ENCODE data around the gene ALKBH3. TPM values are rescaled to one million over a fixed set of nuclear protein-coding genes. Genes with fewer than 3 reads are reported as not detected.

The ALKBH3 gene
- total RNA-seq, 1 experiment from 2014 or later: 36.7 TPM

- Histone ChIP-seq H3K9ac (ENCODE audit: low read length) (no peak overlapping the region), H3K4me3 (replicated peaks in 1 of 2; ENCODE audit: low read depth in 1 of 2, low read length in 2 of 2) (no peak overlapping the region), H3K79me2 (ENCODE audit: insufficient read depth, low read length) (no peaks in the 10 kb centered on the region), H3K27me3 (ENCODE audit: insufficient read depth, low read length) (no peaks in the 10 kb centered on the region), H2AFZ (ENCODE audit: low read depth, low read length, poor library complexity, severe bottlenecking) (no peak overlapping the region), H3K4me1 (ENCODE audit: control insufficient read depth in 1 of 2, insufficient read depth in 2 of 2, low read length in 2 of 2) (no peaks in the 10 kb centered on the region), H4K20me1 (ENCODE audit: insufficient read depth) (no peaks in the 10 kb centered on the region), H3K27ac (ENCODE audit: low read depth, low read length) (no peak overlapping the region), H3K9me3 (ENCODE audit: control insufficient read depth in 1 of 2, insufficient read depth in 1 of 2, low read depth in 1 of 2, low read length in 2 of 2) (no peaks in the 10 kb centered on the region), H3K4me2 (ENCODE audit: low read length) (no peak overlapping the region), H3K36me3 (ENCODE audit: control insufficient read depth in 1 of 2, insufficient read depth in 2 of 2, low read length in 2 of 2) (peaks cover 3 to 9% of the 10 kb centered on the region in 2 experiments; a peak in 3 of 4 replicates), H3K9me2 (ENCODE audit: insufficient read depth) (no peaks in the 10 kb centered on the region)
- ChIA-PET POLR2A (no interaction called here), CTCF (interaction anchor here (0.6 to 3.4 kb wide), 24 partner anchors 8 to 433 kb away, joined by 3 to 40 read pairs (median 6); no protein-coding TSS in a partner anchor), RAD21 (ENCODE audit: low non-redundant PET in 1 of 2, low total read pairs in 2 of 2, uncharacterized antibody in 2 of 2, unreplicated experiment in 2 of 2) (interaction anchor here (0.6 to 1.4 kb wide), 6 partner anchors 20 to 296 kb away, joined by 3 to 5 read pairs (median 3); no protein-coding TSS in a partner anchor)
- intact Hi-C loops (cut with micrococcal nuclease): loop anchor here (1.0 to 5.0 kb wide), 3 partner anchors 27 to 348 kb away; no protein-coding TSS in a partner anchor
- peak; percentile 91 for ATAC-seq
- no TSS peak for BruUV-seq (replicated peaks)
- no peak for TF ChIP-seq ELF1 (IDR thresholded peaks at IDR 0.05; ENCODE audit: borderline replicate concordance, low read depth)
- TF ChIP-seq CEBPB (IDR thresholded peaks at IDR 0.05; ENCODE audit: low read depth): no peak
- TF ChIP-seq EZH2 (IDR thresholded peaks at IDR 0.05): no peak
- peak; percentile 56 for TF ChIP-seq TCF7L2 (IDR thresholded peaks at IDR 0.05; ENCODE audit: borderline replicate concordance, extremely low read depth, insufficient read depth, insufficient read length)
- TF ChIP-seq SIN3A (IDR thresholded peaks at IDR 0.05; ENCODE audit: low read depth): no peak
- TF ChIP-seq YY1 (IDR thresholded peaks at IDR 0.05; ENCODE audit: extremely low read depth, insufficient replicate concordance, low read depth, low read length): no peak
- no peak for TF ChIP-seq ZFX (IDR thresholded peaks at IDR 0.05)
- TF ChIP-seq POLR2A (IDR thresholded peaks at IDR 0.05; ENCODE audit: borderline replicate concordance, extremely low read depth, insufficient read depth, insufficient read length): no peak
- no peak for TF ChIP-seq REST (IDR thresholded peaks at IDR 0.05; ENCODE audit: low read depth)
- TF ChIP-seq, protein P1, sequence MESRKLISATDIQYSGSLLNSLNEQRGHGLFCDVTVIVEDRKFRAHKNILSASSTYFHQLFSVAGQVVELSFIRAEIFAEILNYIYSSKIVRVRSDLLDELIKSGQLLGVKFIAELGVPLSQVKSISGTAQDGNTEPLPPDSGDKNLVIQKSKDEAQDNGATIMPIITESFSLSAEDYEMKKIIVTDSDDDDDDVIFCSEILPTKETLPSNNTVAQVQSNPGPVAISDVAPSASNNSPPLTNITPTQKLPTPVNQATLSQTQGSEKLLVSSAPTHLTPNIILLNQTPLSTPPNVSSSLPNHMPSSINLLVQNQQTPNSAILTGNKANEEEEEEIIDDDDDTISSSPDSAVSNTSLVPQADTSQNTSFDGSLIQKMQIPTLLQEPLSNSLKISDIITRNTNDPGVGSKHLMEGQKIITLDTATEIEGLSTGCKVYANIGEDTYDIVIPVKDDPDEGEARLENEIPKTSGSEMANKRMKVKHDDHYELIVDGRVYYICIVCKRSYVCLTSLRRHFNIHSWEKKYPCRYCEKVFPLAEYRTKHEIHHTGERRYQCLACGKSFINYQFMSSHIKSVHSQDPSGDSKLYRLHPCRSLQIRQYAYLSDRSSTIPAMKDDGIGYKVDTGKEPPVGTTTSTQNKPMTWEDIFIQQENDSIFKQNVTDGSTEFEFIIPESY (IDR thresholded peaks at IDR 0.05; ENCODE audit: extremely low read depth, insufficient replicate concordance, low read length): no peak
- TF ChIP-seq, protein P2, sequence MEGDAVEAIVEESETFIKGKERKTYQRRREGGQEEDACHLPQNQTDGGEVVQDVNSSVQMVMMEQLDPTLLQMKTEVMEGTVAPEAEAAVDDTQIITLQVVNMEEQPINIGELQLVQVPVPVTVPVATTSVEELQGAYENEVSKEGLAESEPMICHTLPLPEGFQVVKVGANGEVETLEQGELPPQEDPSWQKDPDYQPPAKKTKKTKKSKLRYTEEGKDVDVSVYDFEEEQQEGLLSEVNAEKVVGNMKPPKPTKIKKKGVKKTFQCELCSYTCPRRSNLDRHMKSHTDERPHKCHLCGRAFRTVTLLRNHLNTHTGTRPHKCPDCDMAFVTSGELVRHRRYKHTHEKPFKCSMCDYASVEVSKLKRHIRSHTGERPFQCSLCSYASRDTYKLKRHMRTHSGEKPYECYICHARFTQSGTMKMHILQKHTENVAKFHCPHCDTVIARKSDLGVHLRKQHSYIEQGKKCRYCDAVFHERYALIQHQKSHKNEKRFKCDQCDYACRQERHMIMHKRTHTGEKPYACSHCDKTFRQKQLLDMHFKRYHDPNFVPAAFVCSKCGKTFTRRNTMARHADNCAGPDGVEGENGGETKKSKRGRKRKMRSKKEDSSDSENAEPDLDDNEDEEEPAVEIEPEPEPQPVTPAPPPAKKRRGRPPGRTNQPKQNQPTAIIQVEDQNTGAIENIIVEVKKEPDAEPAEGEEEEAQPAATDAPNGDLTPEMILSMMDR (IDR thresholded peaks at IDR 0.05 in 2 of 3, conservative IDR thresholded peaks at IDR 0.05 in 1 of 3; ENCODE audit: borderline replicate concordance in 1 of 3, insufficient read depth in 1 of 3, low read depth in 2 of 3, low read length in 2 of 3): peak; percentile 69 to 94 (median 73); a peak in 5 of 6 replicates
- TF ChIP-seq EGR1 (IDR thresholded peaks at IDR 0.05; ENCODE audit: low read depth): no peak
- TF ChIP-seq RAD21 (IDR thresholded peaks at IDR 0.05; ENCODE audit: low read depth): peak; percentile 85
- TF ChIP-seq SRF (IDR thresholded peaks at IDR 0.05; ENCODE audit: low read depth): no peak
- no peak for TF ChIP-seq SP1 (IDR thresholded peaks at IDR 0.05; ENCODE audit: low read depth)
- DNase-seq (ENCODE audit: low read depth, low spot score): peak; percentile 67
These were observed 28.5 kb upstream of the ALKBH3 start for GRCh38 chr11:43852057-43852636.
